ENCODE data around the gene ATR. TPM values are rescaled to one million over a fixed set of nuclear protein-coding genes. Genes with fewer than 3 reads are reported as not detected.

Gene ATR
- total RNA-seq, 1 donor from 2014 or later, result 8.3 TPM

DNA sequence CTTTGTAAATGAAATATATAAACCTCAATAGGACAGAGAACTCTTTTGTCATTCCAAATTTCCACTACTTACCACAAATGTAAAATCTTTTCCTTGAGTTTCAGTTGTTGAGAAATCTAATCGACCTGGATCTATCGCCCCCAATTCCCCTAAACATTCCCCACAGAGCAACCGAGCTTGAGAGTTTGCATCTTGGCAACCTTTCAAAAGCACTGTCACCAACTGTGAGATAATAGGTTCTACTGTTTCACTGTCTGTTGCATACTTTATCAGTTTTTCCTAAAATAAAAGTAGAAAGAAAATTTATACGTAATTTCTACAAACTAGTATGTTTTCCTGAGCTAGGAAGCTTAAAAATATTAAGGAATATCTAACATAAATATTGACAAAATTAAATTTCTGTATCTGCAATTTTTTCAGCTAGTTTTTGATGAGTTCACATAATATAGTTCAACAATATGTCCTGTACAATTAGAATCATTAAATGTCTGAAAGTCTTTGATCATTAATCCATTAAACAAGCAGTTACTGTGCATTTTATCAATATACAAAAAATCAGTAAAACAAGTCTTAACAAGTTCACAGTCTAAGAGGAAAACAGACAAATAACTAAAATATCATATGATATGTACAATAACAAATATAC, 54.5 kb downstream of the ATR start:
- intact Hi-C loops (cut with DNase I), result no loop called here
- Histone ChIP-seq H3K4me3 (no peak overlapping the region), H3K27me3 (no peaks in the 10 kb centered on the region), H3K4me1 (no peaks in the 10 kb centered on the region), H3K9me3 (no peaks in the 10 kb centered on the region), H3K27ac (no peak overlapping the region), H3K36me3 (peaks cover 25 to 42% of the 10 kb centered on the region in 2 donors)
- DNase-seq (ENCODE audit: low spot score in 2 of 2), result no peak
- TF ChIP-seq, protein P1, sequence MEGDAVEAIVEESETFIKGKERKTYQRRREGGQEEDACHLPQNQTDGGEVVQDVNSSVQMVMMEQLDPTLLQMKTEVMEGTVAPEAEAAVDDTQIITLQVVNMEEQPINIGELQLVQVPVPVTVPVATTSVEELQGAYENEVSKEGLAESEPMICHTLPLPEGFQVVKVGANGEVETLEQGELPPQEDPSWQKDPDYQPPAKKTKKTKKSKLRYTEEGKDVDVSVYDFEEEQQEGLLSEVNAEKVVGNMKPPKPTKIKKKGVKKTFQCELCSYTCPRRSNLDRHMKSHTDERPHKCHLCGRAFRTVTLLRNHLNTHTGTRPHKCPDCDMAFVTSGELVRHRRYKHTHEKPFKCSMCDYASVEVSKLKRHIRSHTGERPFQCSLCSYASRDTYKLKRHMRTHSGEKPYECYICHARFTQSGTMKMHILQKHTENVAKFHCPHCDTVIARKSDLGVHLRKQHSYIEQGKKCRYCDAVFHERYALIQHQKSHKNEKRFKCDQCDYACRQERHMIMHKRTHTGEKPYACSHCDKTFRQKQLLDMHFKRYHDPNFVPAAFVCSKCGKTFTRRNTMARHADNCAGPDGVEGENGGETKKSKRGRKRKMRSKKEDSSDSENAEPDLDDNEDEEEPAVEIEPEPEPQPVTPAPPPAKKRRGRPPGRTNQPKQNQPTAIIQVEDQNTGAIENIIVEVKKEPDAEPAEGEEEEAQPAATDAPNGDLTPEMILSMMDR (IDR thresholded peaks at IDR 0.05), result no peak

DNA sequence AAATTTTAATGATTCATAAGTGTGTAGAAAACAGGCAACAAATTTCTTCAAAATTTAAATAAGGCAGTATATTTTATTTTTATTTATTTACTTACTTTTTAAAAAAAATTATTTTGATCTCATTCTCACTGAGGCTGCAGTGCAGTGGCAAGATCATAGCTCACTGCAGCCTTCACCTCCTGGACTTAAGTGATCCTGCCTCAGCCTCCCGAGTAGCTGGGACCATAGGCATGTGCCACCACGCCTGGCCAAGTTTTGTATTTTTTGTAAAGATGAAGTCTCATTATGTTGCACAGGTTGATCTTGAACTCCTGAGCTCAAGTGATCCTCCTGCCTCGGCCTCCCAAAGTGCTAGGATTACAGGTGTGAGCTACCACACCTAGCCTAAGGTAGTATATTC, 69.5 kb downstream of the ATR start:
- Histone ChIP-seq H3K4me1 (no peaks in the 10 kb centered on the region), H3K27me3 (no peaks in the 10 kb centered on the region), H3K36me3 (peaks cover 23 to 38% of the 10 kb centered on the region in 2 donors), H3K27ac (no peak overlapping the region), H3K4me3 (no peak overlapping the region), H3K9me3 (no peaks in the 10 kb centered on the region)
- DNase-seq (ENCODE audit: low spot score in 2 of 2), result no peak
- TF ChIP-seq, protein P1 (IDR thresholded peaks at IDR 0.05), result no peak
- intact Hi-C loops (cut with DNase I), result no loop called here

DNA sequence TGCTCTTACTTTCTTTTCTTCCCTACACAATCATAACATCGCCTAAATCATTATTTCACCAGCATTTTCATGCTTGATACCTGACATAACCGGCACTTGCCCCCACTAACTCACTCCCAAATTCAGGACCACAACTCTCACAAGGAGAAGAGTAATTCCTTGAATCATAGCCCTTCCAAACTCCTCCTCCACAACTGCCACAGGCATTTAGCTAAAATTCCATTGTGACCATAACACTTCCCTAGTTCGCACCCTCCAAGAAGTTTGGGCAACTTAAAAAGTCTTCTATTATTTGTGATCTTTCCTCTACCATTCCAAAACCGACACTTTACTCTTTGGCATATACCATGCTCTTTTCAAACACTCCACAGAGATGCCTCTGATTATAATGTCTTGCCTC, 71.3 kb downstream of the ATR start:
- Histone ChIP-seq H3K36me3 (peaks cover 12 to 30% of the 10 kb centered on the region in 2 donors), H3K9me3 (no peaks in the 10 kb centered on the region), H3K4me1 (no peaks in the 10 kb centered on the region), H3K4me3 (no peak overlapping the region), H3K27me3 (no peaks in the 10 kb centered on the region), H3K27ac (no peak overlapping the region)
- DNase-seq (ENCODE audit: low spot score in 2 of 2), result no peak
- TF ChIP-seq, protein P1 (IDR thresholded peaks at IDR 0.05), result no peak
- intact Hi-C loops (cut with DNase I), result no loop called here

DNA sequence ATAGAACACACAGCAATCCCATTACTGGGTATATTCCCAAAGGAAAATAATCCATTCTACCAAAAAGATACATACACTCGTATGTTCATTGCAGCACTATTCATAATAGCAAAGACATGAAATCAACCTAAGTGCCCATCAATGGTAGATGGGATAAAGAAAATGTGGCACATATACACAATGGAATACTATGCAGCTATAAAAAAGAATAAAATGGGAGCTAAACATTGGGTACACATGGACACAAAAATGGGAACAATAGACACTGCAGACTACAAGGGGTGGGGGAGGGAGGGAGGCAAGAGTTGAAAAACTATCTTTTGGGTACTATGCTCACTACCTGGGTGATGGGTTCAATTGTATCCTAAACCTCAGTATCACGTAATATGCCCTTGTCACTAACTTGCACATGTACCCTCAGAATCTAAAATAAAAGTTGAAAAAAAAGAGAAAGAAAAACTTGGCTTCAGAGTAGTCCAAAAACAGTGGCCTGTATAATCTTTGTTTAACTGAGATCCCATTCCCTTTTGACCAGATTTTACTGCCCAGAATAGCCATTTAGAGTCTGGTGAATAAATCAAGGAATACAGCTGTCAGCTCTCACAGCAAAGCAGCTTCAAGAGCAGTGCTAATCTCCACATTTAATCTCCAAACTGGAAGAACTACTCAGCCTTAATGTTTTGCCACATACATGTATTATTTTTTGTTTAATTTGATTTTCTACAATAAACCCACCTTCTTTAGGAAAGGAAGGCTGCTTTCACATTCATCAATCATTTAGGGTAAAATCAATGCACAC, 76.1 kb downstream of the ATR start:
- intact Hi-C loops (cut with DNase I), result no loop called here
- Histone ChIP-seq H3K36me3 (peaks cover 0 to 32% of the 10 kb centered on the region in 2 donors), H3K27ac (no peak overlapping the region)

DNA sequence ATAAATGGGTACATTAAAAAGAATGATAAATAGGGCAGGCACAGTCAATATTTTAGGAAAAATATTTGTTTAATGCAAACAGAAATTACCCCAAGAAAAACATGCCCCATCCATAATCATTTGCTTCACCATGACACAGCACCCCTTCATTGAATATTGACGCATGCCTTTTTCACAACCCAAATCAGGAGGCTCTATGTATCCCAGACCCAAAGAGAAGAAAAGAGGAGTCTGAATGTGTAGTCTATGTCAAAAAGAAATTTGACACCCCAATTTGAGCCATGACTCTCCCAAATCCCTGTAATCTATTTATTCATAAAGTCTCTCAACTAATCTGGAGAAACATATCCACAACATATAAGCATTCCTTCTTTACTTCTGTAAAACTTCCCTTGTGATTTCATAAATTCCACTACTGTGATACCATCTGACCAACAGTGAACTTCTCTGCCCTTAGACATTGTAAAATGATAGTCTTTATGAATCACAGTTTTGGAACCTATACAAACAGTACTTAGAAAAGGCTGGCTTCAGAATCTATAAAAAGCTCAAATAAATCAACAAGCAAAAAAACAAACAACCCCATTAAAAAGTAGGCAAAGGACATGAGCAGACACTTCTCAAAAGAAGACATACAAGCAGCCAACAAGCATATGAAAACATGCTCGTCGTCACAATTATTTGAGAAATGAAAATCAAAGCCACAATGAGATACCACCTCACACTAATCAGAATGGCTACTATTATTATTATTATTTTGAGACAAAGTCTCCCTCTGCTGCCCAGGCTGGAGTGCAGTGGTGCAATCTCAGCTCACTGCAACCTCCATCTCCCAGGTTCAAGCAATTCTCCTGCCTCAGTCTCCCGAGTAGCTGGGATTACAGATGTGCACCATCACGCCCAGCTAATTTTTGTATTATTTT, 77.3 kb downstream of the ATR start:
- Histone ChIP-seq H3K4me3 (no peak overlapping the region), H3K27me3 (no peaks in the 10 kb centered on the region), H3K9me3 (no peaks in the 10 kb centered on the region), H3K4me1 (no peaks in the 10 kb centered on the region), H3K36me3 (peaks cover 0 to 31% of the 10 kb centered on the region in 2 donors), H3K27ac (no peak overlapping the region)
- intact Hi-C loops (cut with DNase I), result no loop called here
- DNase-seq (ENCODE audit: low spot score in 2 of 2), result no peak
- TF ChIP-seq, protein P1 (IDR thresholded peaks at IDR 0.05), result no peak

More for the DNA sequence above, 76.1 kb downstream of the ATR start:
- TF ChIP-seq, protein P1 (IDR thresholded peaks at IDR 0.05), result no peak
- no peaks in the 10 kb centered on the region for H3K9me3 ChIP-seq
- no peaks in the 10 kb centered on the region for H3K27me3 ChIP-seq
- no peak overlapping the region for H3K4me3 ChIP-seq
- no peaks in the 10 kb centered on the region for H3K4me1 ChIP-seq
- DNase-seq (ENCODE audit: low spot score in 2 of 2), result no peak
